HPDE6-E6E7 (cell line): Measurements from ENCODE around the gene FAM3A.
"Not testable (repeated sequence)": the region's sequence is repeated elsewhere in the genome, so short reads cannot be mapped to it uniquely, and the experiment has no call there.

Source experiments
- DNase-seq: peaks from one replicate; pipeline ENCODE4 v3.0.0; 2011; ENCODE audit warnings: missing footprints; ENCODE audit errors: extremely low spot score

The FAM3A gene, protein sequence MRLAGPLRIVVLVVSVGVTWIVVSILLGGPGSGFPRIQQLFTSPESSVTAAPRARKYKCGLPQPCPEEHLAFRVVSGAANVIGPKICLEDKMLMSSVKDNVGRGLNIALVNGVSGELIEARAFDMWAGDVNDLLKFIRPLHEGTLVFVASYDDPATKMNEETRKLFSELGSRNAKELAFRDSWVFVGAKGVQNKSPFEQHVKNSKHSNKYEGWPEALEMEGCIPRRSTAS

GRCh38 chrX:154515966-154516655 lies at the start of gene FAM3A:
TSS of gene FAM3A (minus strand) at chrX:154516232. CDS start at chrX:154515772, 460 bp downstream.
- peak; percentile 73 for DNase-seq

GRCh38 chrX:154562295-154562694 lies 46.3 kb upstream of the FAM3A start:
- not testable (repeated sequence) for DNase-seq

- DNase-seq, result not testable (repeated sequence)
These were observed 44.3 kb upstream of the FAM3A start for GRCh38 chrX:154560326-154560725.

- DNase-seq, result not testable (repeated sequence)
These were observed 42.9 kb upstream of the FAM3A start for GRCh38 chrX:154558896-154559295.

DNA sequence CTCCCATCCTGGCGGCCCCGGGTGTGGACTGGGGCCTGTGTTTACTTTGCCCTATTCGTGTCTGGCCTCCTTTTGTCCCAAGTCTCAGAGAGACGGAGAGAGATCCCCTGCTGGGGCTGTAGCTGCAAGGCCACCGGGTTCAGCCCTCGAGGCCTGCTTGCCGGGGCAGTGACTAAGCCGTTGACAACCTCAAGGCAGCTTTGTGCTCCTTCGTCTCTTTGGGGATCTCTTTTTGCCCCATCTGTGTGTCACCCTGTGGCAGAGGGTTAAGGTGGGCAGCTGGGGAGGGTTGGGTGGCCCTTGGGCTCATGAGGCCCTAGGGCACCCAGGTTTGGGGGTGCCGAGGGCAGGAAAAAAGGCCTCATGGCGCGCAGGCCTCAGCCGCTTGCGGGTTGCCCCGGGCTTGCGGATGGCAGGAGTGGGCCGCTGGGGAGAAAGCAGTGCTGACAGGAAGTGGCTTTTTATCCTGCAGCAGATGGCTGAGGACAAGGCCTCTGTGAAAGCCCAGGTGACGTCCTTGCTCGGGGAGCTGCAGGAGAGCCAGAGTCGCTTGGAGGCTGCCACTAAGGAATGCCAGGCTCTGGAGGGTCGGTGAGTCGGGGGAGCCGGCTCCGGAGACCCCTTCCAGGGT lies 42.1 kb upstream of the FAM3A start:
- DNase-seq, result not testable (repeated sequence)

GRCh38 chrX:154552112-154552806 lies 36.2 kb upstream of the FAM3A start:
- not testable (repeated sequence) for DNase-seq

DNA sequence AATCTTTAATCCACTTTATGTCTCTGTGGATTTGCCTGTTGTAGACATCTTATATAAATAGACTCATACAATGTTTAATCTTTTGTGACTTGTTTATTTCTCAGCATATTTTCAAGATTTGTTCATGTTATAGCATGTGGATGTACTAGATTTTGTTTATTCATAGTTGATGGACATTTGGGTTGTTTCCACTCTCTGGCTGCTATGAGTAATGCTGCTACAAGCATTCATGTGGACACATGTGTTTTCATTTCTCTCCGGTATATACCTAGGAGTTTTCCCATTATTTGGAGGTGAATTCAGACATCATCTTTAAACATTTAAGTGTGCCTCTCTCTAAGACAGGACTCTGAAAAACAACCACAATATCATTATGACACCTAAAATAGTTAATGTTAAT lies 33.7 kb upstream of the FAM3A start:
- no peak for DNase-seq

GRCh38 chrX:154548028-154548316 lies 31.9 kb upstream of the FAM3A start:
- DNase-seq, result no peak

DNA sequence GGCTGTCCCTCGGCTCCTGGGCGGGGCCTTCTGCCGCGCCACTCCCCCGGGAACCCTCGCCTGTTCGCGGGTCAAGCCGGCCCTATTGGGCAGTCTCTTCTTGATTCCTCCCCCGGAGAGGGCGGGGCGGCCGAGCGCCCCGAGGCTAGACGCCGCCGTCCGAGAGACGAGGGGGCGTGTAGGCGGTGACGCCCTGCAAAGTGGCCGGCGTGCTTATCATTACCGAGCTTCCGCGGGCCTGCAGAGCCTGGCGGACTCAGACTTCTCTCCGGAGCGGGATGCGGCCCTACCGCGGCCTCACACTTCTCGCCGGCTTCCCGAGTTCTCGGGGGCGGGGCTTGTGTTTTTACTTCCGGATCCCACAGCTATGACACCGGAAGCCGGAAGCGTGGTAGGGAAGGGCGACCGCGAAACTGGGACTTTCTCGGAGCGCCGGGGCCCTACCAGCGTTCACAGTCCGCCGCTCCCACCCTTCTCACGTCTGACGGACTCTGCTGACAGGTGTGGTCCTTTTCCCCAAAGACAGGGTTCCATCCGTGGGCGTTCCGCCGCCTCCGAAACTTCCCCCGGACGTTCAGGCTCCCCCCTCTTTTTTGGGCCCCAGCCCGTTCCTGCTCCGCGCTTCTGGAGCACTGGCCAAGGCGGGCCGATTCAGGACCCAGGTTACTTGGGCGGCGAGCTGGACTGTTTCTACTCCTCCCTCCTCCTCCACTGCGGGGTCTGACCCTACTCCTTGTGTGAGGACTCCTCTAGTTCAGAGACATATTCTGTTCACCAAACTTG lies 31.4 kb upstream of the FAM3A start, which contains the start of gene IKBKG:
Gene IKBKG, plus strand, starts transcription at position 376 of the 783 bp plus-strand sequence. CDS start 4,383 bp downstream, outside the sequence.
- peak; percentile 88 for DNase-seq

DNA sequence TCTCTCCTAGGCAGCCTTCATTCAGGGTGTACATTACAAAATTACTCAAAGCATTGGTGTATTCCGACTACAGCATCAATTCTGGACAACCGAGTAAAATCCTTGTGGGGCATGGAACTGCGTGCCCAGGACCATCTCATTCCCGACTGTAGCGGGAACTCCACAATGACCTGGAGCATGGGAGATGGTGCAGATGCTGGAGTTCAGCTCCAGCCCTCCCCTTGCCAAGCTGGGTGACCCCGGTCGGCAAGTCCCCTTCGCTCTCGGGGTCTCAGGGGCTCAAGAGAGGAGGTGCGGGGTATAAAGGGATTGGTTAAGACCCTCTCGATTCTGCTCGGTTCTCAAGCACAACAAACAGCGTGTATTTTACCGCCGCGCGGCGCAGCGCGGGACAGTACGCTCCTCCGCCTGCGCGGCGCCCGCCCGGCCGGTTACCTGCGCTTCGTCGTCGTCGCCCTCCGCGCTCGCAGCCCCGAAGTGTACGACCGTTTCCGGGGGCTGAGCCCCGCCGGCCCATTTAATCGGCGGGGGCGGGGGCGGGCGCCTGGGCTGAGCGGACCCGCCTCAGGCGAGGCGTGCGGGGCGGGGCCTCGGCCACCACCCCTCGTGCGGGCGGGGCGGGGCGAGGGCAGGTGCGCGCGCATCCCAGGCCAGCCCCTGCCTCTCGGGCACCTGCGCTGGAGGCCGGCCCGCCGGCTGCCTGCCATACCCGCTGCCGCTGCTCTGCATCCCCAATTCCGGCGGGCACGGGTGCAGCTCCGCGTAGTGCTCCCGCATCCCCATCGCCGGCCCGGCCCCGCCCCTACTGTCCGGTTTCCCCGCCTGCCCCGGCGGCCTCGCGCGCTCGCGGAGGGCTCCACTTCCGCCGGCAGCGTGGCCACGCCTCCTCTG lies 30.6 kb upstream of the FAM3A start, which contains the start of gene G6PD:
Gene G6PD, minus strand, starts transcription at position 493 of the 891 bp plus-strand sequence. CDS start 691 bp downstream, outside the sequence.
- DNase-seq, result peak; percentile 78

- no peak for DNase-seq
These were observed 29.7 kb upstream of the FAM3A start for GRCh38 chrX:154545673-154546274.

DNA sequence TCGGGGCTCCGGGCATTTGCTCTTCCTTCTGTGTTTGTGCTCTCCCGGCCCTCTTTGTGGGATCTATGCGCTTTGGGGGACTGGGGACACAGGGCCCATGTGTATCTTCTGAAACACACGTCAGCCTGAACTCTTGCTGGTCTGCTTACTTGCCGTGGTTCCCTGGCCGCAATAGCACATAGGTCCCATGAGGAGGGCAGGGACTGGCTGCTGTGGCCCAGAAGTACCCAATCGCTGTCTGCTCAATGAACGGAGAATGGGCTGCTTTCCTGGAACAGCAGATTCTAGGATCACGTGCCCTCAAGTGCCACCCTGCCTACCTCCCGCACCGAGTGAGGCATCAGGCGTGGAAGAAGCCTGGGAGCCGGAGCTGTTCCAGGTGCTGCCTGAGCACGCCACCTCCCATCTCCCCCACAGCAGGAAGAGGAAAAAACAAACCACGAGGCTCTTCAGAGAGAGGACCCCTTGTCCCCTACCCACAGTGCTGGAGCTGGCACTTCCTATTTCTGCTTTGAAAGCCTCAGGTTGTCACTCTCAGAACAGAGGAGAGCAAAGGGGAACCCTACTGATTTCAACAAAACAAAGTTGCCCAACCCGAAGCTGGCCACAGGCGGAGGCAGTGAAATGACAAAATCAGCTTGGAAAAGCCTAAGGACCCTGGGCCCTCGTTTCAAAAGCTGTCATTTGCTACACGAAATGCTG lies 26.8 kb upstream of the FAM3A start:
- DNase-seq, result no peak

DNA sequence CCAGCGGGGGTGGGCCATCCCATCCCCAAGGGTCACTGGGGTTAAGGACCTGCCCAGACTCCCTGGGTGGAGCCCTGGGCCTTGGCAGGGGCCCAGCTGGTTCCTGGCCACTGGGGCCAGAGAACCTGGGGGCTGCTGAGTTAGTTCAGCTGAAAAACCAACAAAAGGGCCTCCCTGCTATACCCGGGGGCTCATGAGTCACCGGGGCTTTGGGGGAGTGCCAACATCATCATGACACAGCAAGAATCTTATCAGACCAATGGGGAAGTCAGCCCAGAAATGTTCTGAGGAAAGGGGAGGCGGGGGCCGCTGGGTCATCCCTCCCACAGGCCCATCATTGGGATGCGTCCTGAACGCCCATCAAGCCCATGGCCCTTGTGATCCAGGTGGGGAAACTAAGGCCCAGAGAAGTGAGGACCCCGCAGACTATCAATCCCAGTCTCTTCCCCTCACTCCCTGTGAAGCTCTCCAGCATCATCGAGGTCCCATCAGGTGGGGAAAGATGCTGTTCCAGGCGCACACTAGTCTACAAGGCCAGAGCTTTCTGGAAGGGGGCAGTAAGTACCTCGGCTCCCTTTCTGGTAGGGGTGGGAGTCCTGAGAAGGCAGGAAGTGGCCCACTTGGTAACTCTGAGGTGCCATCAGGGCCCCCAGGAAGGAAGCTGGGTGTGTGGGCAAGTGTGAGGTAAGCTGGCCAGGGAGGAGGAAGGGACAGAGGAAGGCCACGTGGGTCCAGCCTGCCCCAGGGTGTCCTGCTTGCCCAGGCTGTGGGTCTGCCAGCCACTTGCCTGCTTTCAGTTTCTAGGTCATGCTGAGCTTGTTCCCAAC lies 26.1 kb upstream of the FAM3A start:
- DNase-seq, result peak; percentile 89

GRCh38 chrX:154541589-154541895 lies 25.5 kb upstream of the FAM3A start:
- no peak for DNase-seq

- peak; percentile 85 for DNase-seq
These were observed 25.0 kb upstream of the FAM3A start for GRCh38 chrX:154540897-154541535.

DNA sequence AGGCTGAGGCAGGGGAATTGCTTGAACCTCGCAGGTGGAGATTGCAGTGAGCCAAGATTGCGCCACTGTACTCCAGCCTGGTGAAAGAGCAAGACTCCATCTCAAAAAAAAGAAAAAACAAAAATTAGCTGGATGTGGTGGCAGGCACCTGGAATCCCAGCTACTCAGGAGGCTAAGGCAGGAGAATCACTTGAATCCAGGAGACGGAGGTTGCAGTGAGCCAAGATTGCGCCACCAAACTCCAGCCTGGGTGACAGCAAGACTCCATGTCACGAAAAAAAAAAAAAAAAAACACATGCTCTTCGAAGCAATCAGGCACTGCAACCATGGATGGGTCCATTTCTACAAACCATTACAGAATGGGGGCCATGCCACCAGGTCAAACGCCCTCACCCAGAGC lies 24.3 kb upstream of the FAM3A start:
- not testable (repeated sequence) for DNase-seq

- no peak for DNase-seq
These were observed 23.0 kb upstream of the FAM3A start for GRCh38 chrX:154539077-154539476.

DNA sequence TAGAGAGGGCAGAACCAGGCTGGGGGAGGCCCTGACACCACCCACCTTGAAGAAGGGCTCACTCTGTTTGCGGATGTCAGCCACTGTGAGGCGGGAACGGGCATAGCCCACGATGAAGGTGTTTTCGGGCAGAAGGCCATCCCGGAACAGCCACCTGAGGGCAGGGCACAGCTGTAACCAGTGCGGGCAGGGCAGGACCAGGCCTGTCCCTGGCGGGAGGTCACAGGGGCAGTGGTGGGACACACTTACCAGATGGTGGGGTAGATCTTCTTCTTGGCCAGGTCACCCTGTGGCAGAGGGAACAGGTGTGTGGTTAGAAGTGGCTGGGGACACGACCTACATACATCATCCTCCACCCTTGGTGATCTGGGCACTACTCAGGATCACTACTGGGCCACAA lies 19.9 kb upstream of the FAM3A start:
- no peak for DNase-seq
